B cell (primary cell): ENCODE results near the gene STK17B.

Source experiments
- CTCF ChIP-seq: fragments of 200-600 bp; IDR thresholded peaks from one replicate; pipeline ENCODE4 v1.8.0; 2022; ENCODE audit warnings: antibody characterized with exemption, mild to moderate bottlenecking
- EZH2 ChIP-seq: IDR thresholded peaks from 2 replicates; pipeline ENCODE4 v1.6.1; 2012; ENCODE audit warnings: borderline replicate concordance, low read depth, mild to moderate bottlenecking, moderate library complexity, low read length; ENCODE audit not compliant: insufficient read depth, poor library complexity, severe bottlenecking

GRCh38 chr2:196167666-196168065 lies 3.7 kb downstream of the STK17B start:
- TF ChIP-seq EZH2 (no peak), CTCF (no peak)
